WTC11 (cell line): ENCODE data around the gene SEMG2. TPM values are rescaled to one million over a fixed set of nuclear protein-coding genes. Genes with fewer than 3 reads are reported as not detected.

Source experiments
- ATAC-seq: fragments of 200-7000 bp; cut with Tn5 transposase; 2 replicates; pipeline ENCODE4 v1.10.0; 2021; ENCODE audit warnings: mild to moderate bottlenecking, moderate library complexity
- CTCF ChIA-PET: fragments of 300-600 bp; sonication (Branson Sonifier 250); formaldehyde crosslinking; loops from one replicate; lab custom pipeline; 2021; ENCODE audit warnings: antibody characterized with exemption; lab: Charles Lee
- POLR2A ChIA-PET: fragments of 350-600 bp; sonication (Branson Sonifier 250); formaldehyde crosslinking; loops from one replicate; lab custom pipeline; 2021; ENCODE audit warnings: antibody characterized with exemption; lab: Charles Lee
- DNase-seq: peaks from one replicate; pipeline ENCODE4 v3.0.0; 2021; ENCODE audit warnings: low spot score
- H3K27ac Mint-ChIP-seq: 2 replicates; pipeline ENCODE4 v1.8.0; 2021; ENCODE audit warnings: mixed read lengths
- H3K27me3 Mint-ChIP-seq: 2 replicates; pipeline ENCODE4 v1.8.0; 2021; ENCODE audit warnings: low read depth, mild to moderate bottlenecking, moderate library complexity, mixed read lengths
- H3K36me3 Mint-ChIP-seq: 2 replicates; pipeline ENCODE4 v1.8.0; 2021; ENCODE audit warnings: mixed read lengths
- H3K4me1 Mint-ChIP-seq: 2 replicates; pipeline ENCODE4 v1.8.0; 2022; ENCODE audit warnings: mixed read lengths
- H3K4me3 Mint-ChIP-seq: 2 replicates; pipeline ENCODE4 v1.8.0; 2021; ENCODE audit warnings: mild to moderate bottlenecking, moderate library complexity, mixed read lengths
- H3K9me3 Mint-ChIP-seq: 2 replicates; pipeline ENCODE4 v1.8.0; 2021; ENCODE audit warnings: mixed read lengths
- ARID4B ChIP-seq: sonication (generic); formaldehyde crosslinking; IDR thresholded peaks from 2 replicates; pipeline ENCODE4 v1.8.0; 2023; ENCODE audit warnings: missing genetic modification reagents, mild to moderate bottlenecking, borderline replicate concordance
- ATF1 ChIP-seq: sonication (generic); formaldehyde crosslinking; IDR thresholded peaks from 2 replicates; pipeline ENCODE4 v1.8.1; 2023; ENCODE audit warnings: mild to moderate bottlenecking, moderate library complexity, missing genetic modification reagents
- ATF3 ChIP-seq: sonication (generic); formaldehyde crosslinking; conservative IDR thresholded peaks from 2 replicates; pipeline ENCODE4 v1.8.1; 2022; ENCODE audit warnings: mild to moderate bottlenecking, missing genetic modification reagents
- ATF6 ChIP-seq: sonication (generic); formaldehyde crosslinking; IDR thresholded peaks from 2 replicates; pipeline ENCODE4 v1.8.1; 2023; ENCODE audit warnings: mild to moderate bottlenecking, missing genetic modification reagents
- GTF2I ChIP-seq: fragments of 250-450 bp; sonication (Bioruptor Pico); conservative IDR thresholded peaks from 2 replicates; pipeline ENCODE4 v1.4.0; 2021; ENCODE audit warnings: mild to moderate bottlenecking
- JAZF1 ChIP-seq: fragments of 250-450 bp; sonication (Bioruptor Pico); IDR thresholded peaks from 2 replicates; pipeline ENCODE4 v1.9.0; 2021; ENCODE audit warnings: moderate library complexity, mild to moderate bottlenecking, inconsistent platforms
- NR1H2 ChIP-seq: sonication (generic); formaldehyde crosslinking; IDR thresholded peaks from 2 replicates; pipeline ENCODE4 v1.9.0; 2021; ENCODE audit warnings: mild to moderate bottlenecking, moderate library complexity, missing genetic modification reagents
- OVOL2 ChIP-seq: fragments of 250-450 bp; sonication (Bioruptor Pico); IDR thresholded peaks from 2 replicates; pipeline ENCODE4 v1.9.0; 2021; ENCODE audit warnings: mild to moderate bottlenecking, borderline replicate concordance
- PRDM15 ChIP-seq: sonication (generic); formaldehyde crosslinking; IDR thresholded peaks from 2 replicates; pipeline ENCODE4 v1.8.0; 2022; ENCODE audit warnings: missing genetic modification reagents
- RELA ChIP-seq: sonication (generic); formaldehyde crosslinking; IDR thresholded peaks from 2 replicates; pipeline ENCODE4 v1.8.1; 2022; ENCODE audit warnings: missing genetic modification reagents, mild to moderate bottlenecking, borderline replicate concordance
- ZNF219 ChIP-seq: sonication (generic); formaldehyde crosslinking; IDR thresholded peaks from 2 replicates; pipeline ENCODE4 v1.8.0; 2023; ENCODE audit warnings: missing genetic modification reagents, mild to moderate bottlenecking, borderline replicate concordance
- ZNF532 ChIP-seq: fragments of 250-450 bp; sonication (Bioruptor Pico); IDR thresholded peaks from 2 replicates; pipeline ENCODE4 v1.9.0; 2021; ENCODE audit warnings: mild to moderate bottlenecking, borderline replicate concordance
- total RNA-seq: library from RNA; stranded (reverse); gene quantifications from 3 replicates; pipeline ENCODE4 v1.2.3, GENCODE V29; 2021

The SEMG2 gene
- total RNA-seq, 1 experiment from 2014 or later, result not detected

- POLR2A ChIA-PET, result interaction anchor here (0.6 kb wide), 1 partner anchor 940 kb away, joined by 3 read pairs; no protein-coding TSS in a partner anchor
- H3K36me3 Mint-ChIP-seq, result no peaks in the 10 kb centered on the region
- no peaks in the 10 kb centered on the region for H3K4me1 Mint-ChIP-seq
- H3K27ac Mint-ChIP-seq, result no peak overlapping the region
- H3K9me3 Mint-ChIP-seq, result no peaks in the 10 kb centered on the region
- CTCF ChIA-PET, result interaction anchor here (1.8 to 2.2 kb wide), 2 partner anchors 12 to 75 kb away, joined by 5 to 10 read pairs; no protein-coding TSS in a partner anchor
- DNase-seq (no peak), ATAC-seq (no peak)
- no peak overlapping the region for H3K4me3 Mint-ChIP-seq
- H3K27me3 Mint-ChIP-seq, result peaks cover 37% of the 10 kb centered on the region
- TF ChIP-seq ATF1 (CRISPR knock-in tag), result no peak
- no peak for TF ChIP-seq ZNF219
- TF ChIP-seq ATF3 (CRISPR knock-in tag), result no peak
- TF ChIP-seq GTF2I, result no peak
- no peak for TF ChIP-seq JAZF1
- TF ChIP-seq ATF6 (CRISPR knock-in tag), result no peak
- TF ChIP-seq ZNF532 (CRISPR knock-in tag), result no peak
- no peak for TF ChIP-seq NR1H2 (CRISPR knock-in tag)
- TF ChIP-seq OVOL2 (CRISPR knock-in tag), result no peak
- no peak for TF ChIP-seq ARID4B (CRISPR knock-in tag)
- TF ChIP-seq RELA (CRISPR knock-in tag), result no peak
- no peak for TF ChIP-seq PRDM15 (CRISPR knock-in tag)
Observed at GRCh38 chr20:45218124-45218523, 3.0 kb upstream of the SEMG2 start.
